Right lobe of liver (tissue), 6 donors: ENCODE results near the gene TTC28. TPM values are rescaled to one million over a fixed set of nuclear protein-coding genes. Genes with fewer than 3 reads are reported as not detected.
A peak's percentile ranks its signal among the peaks of the same experiment; 100 is the strongest.

Experiments used
- ATAC-seq, 4 donors: fragments of 200-7000 bp; cut with Tn5 transposase; one replicate each; pipeline ENCODE4 v1.9.1; 2020; ENCODE audit warnings: mild to moderate bottlenecking in 4 of 4, moderate library complexity in 4 of 4
- DNase-seq, 3 donors: peaks; one replicate each; pipeline ENCODE4 v3.0.0-alpha.2; 2020
- H3K27ac ChIP-seq, 3 donors: fragments of 200-600 bp; one replicate each; pipeline ENCODE4 v1.8.0; 2022
- H3K27me3 ChIP-seq, 2 donors: fragments of 200-600 bp; one replicate each; pipeline ENCODE4 v1.8.0; 2022
- H3K36me3 ChIP-seq, 4 donors: fragments of 200-600 bp; sonication (generic) in 1 of 4; one replicate each; pipeline versions ENCODE4 v1.5.1 to v1.8.0; 2017 to 2022; ENCODE audit warnings: control low read depth in 1 of 4
- H3K4me1 ChIP-seq, 4 donors: fragments of 200-600 bp; sonication (generic) in 1 of 4; one replicate each; pipeline versions ENCODE4 v1.5.1 to v1.8.0; 2017 to 2022; ENCODE audit warnings: control low read depth in 1 of 4
- H3K4me3 ChIP-seq, 3 donors: fragments of 200-600 bp; one replicate each; pipeline ENCODE4 v1.8.0; 2022
- H3K9me3 ChIP-seq, 4 donors: fragments of 200-600 bp; sonication (generic) in 1 of 4; one replicate each; pipeline versions ENCODE4 v1.5.1 to v1.8.0; 2017 to 2022; ENCODE audit warnings: control low read depth in 1 of 4
- POLR2A ChIP-seq: fragments of 450-650 bp; IDR thresholded peaks from one replicate; pipeline ENCODE4 v1.6.1; 2017; ENCODE audit warnings: antibody characterized with exemption, mild to moderate bottlenecking
- WGBS: methylation state at CpG from one replicate; pipeline ENCODE4 v1.1.6; 2018; ENCODE audit warnings: low coverage, low lambda C conversion rate; ENCODE audit not compliant: insufficient coverage; ENCODE audit errors: missing lambda C conversion rate; 5-methylcytosine and 5-hydroxymethylcytosine counted together
- intact Hi-C, 2 donors: fragments of 100-400 bp; cut with DNase I; formaldehyde crosslinking; loops; one replicate each; pipeline versions ENCODE4 v1.11.2 to v1.14.1; 2022
- total RNA-seq, 6 experiments: library from RNA; depleted of rRNA in 2 of 6; stranded (reverse); fragments of >200 nt in 2 of 6; fragmentation: NEBNext Ultra II Directional in 3 of 6; extraction: Animal tissue kit (Norgen Biotek cat#: 25700) in 3 of 6; gene quantifications; one replicate each; pipeline versions ENCODE4 v1.1.0 to v1.2.4, GENCODE V29; 2016 to 2023
- TF ChIP-seq, protein P1 (sequence below), 4 donors: fragments of 200-600 bp in 3 of 4; fragments of 450-650 bp in 1 of 4; IDR thresholded peaks; one replicate each; pipeline versions ENCODE4 v1.5.1 to v1.8.0; 2016 to 2022; ENCODE audit warnings: antibody characterized with exemption in 4 of 4, mild to moderate bottlenecking in 2 of 4
- donor health status: DM: no; HTN: yes; CAD: no.
- donor health status: DM: no; HTN: no; CAD: no.
- donor health status: DM: no; HTN: no; CAD: no.
- donor health status: DM: no; HTN: yes; CAD: no.
- donor health status: DM: no; HTN: yes; CAD: no.

Gene TTC28
- total RNA-seq, 6 experiments from 2014 or later: 9.4 to 38.3 (median 15.0) TPM

- Histone ChIP-seq H3K27ac (no peak overlapping the region), H3K9me3 (no peaks in the 10 kb centered on the region), H3K4me1 (no peaks in the 10 kb centered on the region), H3K4me3 (no peak overlapping the region), H3K27me3 (no peaks in the 10 kb centered on the region), H3K36me3 (peaks cover 0 to 11% (median 8%) of the 10 kb centered on the region in 4 donors)
- intact Hi-C loops: no loop called here
- no peak for ATAC-seq
- TF ChIP-seq POLR2A: no peak
- TF ChIP-seq, protein P1, sequence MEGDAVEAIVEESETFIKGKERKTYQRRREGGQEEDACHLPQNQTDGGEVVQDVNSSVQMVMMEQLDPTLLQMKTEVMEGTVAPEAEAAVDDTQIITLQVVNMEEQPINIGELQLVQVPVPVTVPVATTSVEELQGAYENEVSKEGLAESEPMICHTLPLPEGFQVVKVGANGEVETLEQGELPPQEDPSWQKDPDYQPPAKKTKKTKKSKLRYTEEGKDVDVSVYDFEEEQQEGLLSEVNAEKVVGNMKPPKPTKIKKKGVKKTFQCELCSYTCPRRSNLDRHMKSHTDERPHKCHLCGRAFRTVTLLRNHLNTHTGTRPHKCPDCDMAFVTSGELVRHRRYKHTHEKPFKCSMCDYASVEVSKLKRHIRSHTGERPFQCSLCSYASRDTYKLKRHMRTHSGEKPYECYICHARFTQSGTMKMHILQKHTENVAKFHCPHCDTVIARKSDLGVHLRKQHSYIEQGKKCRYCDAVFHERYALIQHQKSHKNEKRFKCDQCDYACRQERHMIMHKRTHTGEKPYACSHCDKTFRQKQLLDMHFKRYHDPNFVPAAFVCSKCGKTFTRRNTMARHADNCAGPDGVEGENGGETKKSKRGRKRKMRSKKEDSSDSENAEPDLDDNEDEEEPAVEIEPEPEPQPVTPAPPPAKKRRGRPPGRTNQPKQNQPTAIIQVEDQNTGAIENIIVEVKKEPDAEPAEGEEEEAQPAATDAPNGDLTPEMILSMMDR (IDR thresholded peaks at IDR 0.05): no peak
- WGBS: 84% methylated on average over 5 of the region's 20 CpGs
- peak in 1 of 3 donors; percentile 37 for DNase-seq
Measured at GRCh38 chr22:27982630-27983180, 696.9 kb downstream of the TTC28 start.

GRCh38 chr22:27982106-27982505, 697.5 kb downstream of the TTC28 start:
- H3K9me3 ChIP-seq: no peaks in the 10 kb centered on the region
- no peak overlapping the region for H3K4me3 ChIP-seq
- no peak for ATAC-seq
- 95% methylated on average over 5 of the region's 15 CpGs for WGBS
- no peaks in the 10 kb centered on the region for H3K27me3 ChIP-seq
- no peaks in the 10 kb centered on the region for H3K4me1 ChIP-seq
- peaks cover 0 to 11% (median 8%) of the 10 kb centered on the region in 4 donors for H3K36me3 ChIP-seq
- intact Hi-C loops: no loop called here
- peak in 1 of 3 donors; percentile 28 for DNase-seq
- no peak overlapping the region for H3K27ac ChIP-seq
- TF ChIP-seq POLR2A: no peak
- TF ChIP-seq, protein P1 (IDR thresholded peaks at IDR 0.05): no peak

GRCh38 chr22:27980424-27981148, 699.1 kb downstream of the TTC28 start:
- peak in 1 of 3 donors; percentile 37 for DNase-seq
- intact Hi-C loops: no loop called here
- TF ChIP-seq, protein P1 (IDR thresholded peaks at IDR 0.05): no peak
- no peak for TF ChIP-seq POLR2A
- Histone ChIP-seq H3K36me3 (peaks cover 0 to 11% (median 6%) of the 10 kb centered on the region in 4 donors), H3K4me1 (no peaks in the 10 kb centered on the region), H3K27me3 (no peaks in the 10 kb centered on the region), H3K27ac (no peak overlapping the region), H3K4me3 (no peak overlapping the region), H3K9me3 (no peaks in the 10 kb centered on the region)
- no peak for ATAC-seq
- WGBS: 100% methylated on average over 3 of the region's 7 CpGs

DNA sequence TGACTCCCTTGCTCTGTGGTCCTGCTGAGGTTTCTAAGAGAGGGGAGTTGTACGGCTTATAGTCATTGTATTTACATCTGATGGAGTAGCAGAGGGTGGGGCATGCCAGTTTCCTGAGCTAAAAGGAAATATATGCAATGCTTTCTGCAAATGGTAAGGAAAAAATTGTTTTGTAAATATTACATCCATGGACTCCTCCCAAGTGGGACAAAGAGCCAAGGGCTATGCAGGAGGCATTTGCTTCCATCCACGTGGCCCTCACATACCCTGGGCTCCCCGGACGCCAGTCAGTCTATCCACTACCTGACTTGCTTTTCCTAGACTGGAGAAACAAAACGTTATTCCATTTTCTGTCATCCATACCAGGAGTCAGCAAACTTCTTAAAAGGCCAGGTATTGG, 700.8 kb downstream of the TTC28 start:
- H3K4me3 ChIP-seq: no peak overlapping the region
- 79% methylated on average over 5 of the region's 5 CpGs for WGBS

More for the DNA sequence above, 700.8 kb downstream of the TTC28 start:
- intact Hi-C loops: no loop called here
- ATAC-seq: peak in 1 of 4 donors; percentile 47
- H3K4me1 ChIP-seq: no peaks in the 10 kb centered on the region
- TF ChIP-seq, protein P1 (IDR thresholded peaks at IDR 0.05): no peak
- no peak for TF ChIP-seq POLR2A
- no peaks in the 10 kb centered on the region for H3K27me3 ChIP-seq
- H3K9me3 ChIP-seq: no peaks in the 10 kb centered on the region
- peak in 1 of 3 donors; percentile 24 for DNase-seq
- peaks cover 0 to 11% (median 3%) of the 10 kb centered on the region in 4 donors for H3K36me3 ChIP-seq
- H3K27ac ChIP-seq: peak overlapping the region in 1 of 3 donors; percentile 3
